GM12865 (cell line): Measurements from ENCODE around the gene OGDH.

Experiments used
- DNase-seq: peaks from one replicate; pipeline ENCODE4 v3.0.0; 2010; ENCODE audit warnings: low read depth
- H3K4me3 ChIP-seq: 2 replicates; pipeline ENCODE4 v1.5.1; 2011; ENCODE audit warnings: mild to moderate bottlenecking, low read depth, low read length, control low read depth
- CTCF ChIP-seq: IDR thresholded peaks from 2 replicates; pipeline ENCODE4 v1.5.1; 2011; ENCODE audit warnings: low read length, control low read depth, low read depth, inconsistent platforms; ENCODE audit not compliant: insufficient read depth; ENCODE audit errors: missing control alignments

OGDH gene

GRCh38 chr7:44618045-44618444 is 11.6 kb downstream of the OGDH start:
- H3K4me3 ChIP-seq, result peak overlapping the region; percentile 24
- no peak for DNase-seq
- TF ChIP-seq CTCF, result no peak

GRCh38 chr7:44618753-44619152 is 12.3 kb downstream of the OGDH start:
- no peak for TF ChIP-seq CTCF
- DNase-seq, result peak; percentile 60
- H3K4me3 ChIP-seq, result peak overlapping the region; percentile 24

GRCh38 chr7:44621034-44621749 is 14.8 kb downstream of the OGDH start:
- no peak for TF ChIP-seq CTCF
- no peak overlapping the region for H3K4me3 ChIP-seq
- DNase-seq, result no peak

GRCh38 chr7:44621750-44622103 is 15.3 kb downstream of the OGDH start:
- no peak overlapping the region for H3K4me3 ChIP-seq
- TF ChIP-seq CTCF, result no peak
- no peak for DNase-seq

- peak; percentile 81 for DNase-seq
- peak overlapping the region; percentile 51 for H3K4me3 ChIP-seq
- no peak for TF ChIP-seq CTCF
These were observed 16.1 kb downstream of the OGDH start for GRCh38 chr7:44622342-44623151.

GRCh38 chr7:44624318-44624717 is 17.9 kb downstream of the OGDH start:
- no peak overlapping the region for H3K4me3 ChIP-seq
- TF ChIP-seq CTCF, result no peak
- DNase-seq, result no peak
